Fibroblast of peridontal ligament (primary cell): ENCODE measurements around the gene SLFN12L.
A peak's percentile ranks its signal among the peaks of the same experiment; 100 is the strongest.
"Not testable (repeated sequence)": the region's sequence is repeated elsewhere in the genome, so short reads cannot be mapped to it uniquely, and the experiment has no call there.

Experiments used
- DNase-seq: peaks from one replicate; pipeline ENCODE4 v3.0.0-alpha.2; 2010; ENCODE audit errors: extremely low read depth

The SLFN12L gene

GRCh38 chr17:35537601-35538141 is at the start of gene SLFN12L:
SLFN12L (minus strand) TSS chr17:35537678; CDS start chr17:35522364, 15,314 bp downstream.
- no peak for DNase-seq

- DNase-seq, result peak; percentile 7
Measured at GRCh38 chr17:35586569-35587073, 49.1 kb upstream of the SLFN12L start.

GRCh38 chr17:35584061-35584460 is 46.6 kb upstream of the SLFN12L start:
- no peak for DNase-seq

GRCh38 chr17:35578929-35579432 is 41.5 kb upstream of the SLFN12L start:
- DNase-seq, result no peak

- DNase-seq, result peak; percentile 86
Measured at GRCh38 chr17:35578197-35578928, 40.9 kb upstream of the SLFN12L start, which contains the start of gene PEX12. PEX12 (minus strand) TSS chr17:35578571; CDS start chr17:35578021, 550 bp downstream.

- DNase-seq, result peak; percentile 33
Measured at GRCh38 chr17:35577830-35578196, 40.3 kb upstream of the SLFN12L start.

DNA sequence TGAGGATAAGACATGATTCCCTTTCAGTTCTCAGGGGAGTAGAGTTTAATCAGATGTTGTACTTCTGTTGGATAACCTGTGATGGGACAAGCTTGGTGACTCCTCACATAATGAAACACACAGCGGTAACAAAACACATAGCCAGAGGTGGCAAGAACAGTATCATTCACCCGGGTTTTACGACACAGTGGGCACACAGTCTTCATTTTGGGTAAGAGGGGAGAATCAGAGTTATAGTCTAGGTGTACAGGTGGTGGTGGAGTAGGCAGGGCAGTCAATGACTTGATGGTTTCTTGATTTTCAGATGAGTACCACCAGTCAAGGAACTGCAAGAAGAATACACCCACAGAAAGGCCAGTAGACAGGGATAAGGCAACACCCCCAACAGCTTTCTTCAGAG is 38.3 kb upstream of the SLFN12L start:
- DNase-seq, result no peak

DNA sequence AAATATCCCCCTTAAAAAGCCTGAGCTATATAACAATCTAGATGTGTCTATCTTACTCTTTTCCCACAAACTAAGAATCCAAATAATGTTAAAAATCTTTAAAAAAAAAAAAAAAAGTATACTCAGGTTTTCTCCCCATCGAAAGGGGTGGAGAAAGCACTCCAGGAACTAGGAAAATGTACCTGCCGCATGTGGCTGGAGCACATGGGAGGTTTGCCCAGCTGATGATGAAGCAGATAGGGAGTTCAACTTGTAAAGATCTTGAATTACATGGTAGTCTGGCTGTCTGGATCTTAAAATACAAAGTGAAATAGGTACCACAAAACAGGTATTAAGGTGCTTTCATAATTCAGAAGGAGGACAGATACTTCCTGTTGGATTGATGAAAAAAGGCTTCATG is 31.9 kb upstream of the SLFN12L start:
- no peak for DNase-seq

DNA sequence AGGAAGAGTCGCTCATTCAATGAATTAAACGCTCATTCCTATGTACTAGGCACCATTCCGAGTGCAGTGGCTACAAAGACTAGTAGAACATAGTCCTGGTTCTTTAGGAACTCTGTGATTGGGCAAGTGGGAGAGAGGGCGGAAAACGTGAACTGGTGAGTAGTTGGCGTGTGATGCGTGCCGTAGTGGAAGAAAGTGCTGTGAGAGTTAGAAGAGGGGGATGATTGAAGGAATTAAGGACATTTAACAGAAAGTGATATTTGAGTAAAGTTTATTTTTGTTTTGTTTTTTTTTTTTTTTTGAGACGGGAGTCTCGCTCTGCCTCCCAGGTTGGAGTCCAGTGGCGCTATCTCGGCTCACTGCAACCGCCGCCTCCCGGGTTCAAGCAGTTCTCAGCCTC is 31.1 kb upstream of the SLFN12L start:
- DNase-seq, result peak; percentile 44

DNA sequence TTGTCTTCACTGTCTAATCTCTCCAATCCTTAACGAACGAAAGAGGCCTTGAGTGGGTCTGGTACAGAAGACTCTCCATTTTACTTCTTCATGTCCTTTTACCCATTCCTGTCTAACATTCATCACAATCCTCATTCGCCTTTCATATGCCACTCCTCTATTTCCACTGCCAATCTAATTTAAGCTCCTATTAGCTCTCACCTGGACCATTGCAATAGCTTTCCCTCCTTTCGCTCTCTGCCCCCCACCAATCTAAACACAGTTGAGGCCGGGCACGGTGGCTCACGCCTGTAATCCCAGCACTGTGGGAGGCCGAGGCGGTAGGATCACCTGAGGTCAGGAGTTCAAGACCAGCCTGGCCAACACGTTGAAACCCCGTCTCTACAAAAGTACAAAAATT is 29.5 kb upstream of the SLFN12L start:
- no peak for DNase-seq

- DNase-seq, result not testable (repeated sequence)
Measured at GRCh38 chr17:35563181-35563580, 25.7 kb upstream of the SLFN12L start.

DNA sequence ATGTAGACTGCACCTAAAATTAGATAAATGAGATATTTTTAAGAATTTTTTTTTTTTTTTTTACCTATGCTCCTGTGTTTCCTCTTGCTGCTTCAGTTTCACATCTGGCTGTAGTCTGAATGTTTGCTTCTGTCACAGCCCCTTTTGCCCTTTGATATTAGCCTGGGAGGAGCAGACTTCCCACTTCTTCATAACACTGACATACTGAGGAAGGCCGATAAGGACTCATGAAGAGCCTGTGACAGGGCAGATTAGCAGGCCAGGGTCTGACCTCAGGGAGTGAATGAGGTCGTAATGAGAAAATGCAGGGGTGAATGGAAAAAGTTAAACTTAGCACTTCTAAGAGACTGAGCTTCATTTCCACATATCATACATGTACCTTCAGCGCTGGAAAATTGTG is 23.2 kb upstream of the SLFN12L start, which contains the start of gene SLFN14:
Gene SLFN14 (minus strand): TSS at position 117 of the 400 bp plus-strand sequence. CDS start 2,757 bp downstream, outside the sequence.
- no peak for DNase-seq

GRCh38 chr17:35559495-35560210 is 22.2 kb upstream of the SLFN12L start:
- no peak for DNase-seq

DNA sequence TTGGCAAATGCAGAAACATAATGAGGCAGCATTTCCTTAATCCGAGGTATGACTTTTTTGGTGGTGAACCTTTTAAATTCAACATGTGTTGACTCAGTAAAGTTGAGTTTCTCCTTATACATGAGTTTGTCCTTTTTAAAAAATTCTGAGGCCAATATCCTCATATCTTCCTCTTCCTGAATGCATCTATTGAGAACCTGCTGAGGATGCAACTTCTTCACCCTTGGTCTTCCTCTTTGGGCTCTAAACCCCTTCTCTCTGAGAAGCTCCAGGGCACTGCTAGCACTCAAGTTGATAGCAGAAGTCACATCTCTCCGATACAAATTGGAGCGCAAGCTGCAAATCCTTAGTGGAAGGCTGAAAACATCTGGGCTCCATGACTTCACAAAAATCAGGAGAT is 19.9 kb upstream of the SLFN12L start:
- no peak for DNase-seq

DNA sequence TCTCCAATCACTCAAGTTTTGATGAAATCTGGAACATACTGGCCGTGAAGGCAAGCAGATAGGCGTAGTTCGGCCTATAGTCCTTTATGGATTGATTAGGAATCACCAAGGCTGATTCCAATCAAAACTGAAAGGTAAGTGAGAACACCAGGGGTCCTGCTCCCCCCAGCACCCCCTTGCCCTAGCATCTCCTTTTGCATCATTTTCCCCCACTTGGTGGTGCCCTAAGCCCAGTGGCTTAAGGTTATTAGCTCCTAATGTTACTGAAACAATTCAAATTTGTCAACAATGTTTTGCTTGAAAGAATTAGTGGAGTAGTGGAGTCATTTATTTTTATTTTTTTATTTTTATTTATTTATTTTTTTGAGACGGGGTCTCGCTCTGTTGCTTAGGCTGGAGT is 18.2 kb upstream of the SLFN12L start:
- DNase-seq, result no peak

DNA sequence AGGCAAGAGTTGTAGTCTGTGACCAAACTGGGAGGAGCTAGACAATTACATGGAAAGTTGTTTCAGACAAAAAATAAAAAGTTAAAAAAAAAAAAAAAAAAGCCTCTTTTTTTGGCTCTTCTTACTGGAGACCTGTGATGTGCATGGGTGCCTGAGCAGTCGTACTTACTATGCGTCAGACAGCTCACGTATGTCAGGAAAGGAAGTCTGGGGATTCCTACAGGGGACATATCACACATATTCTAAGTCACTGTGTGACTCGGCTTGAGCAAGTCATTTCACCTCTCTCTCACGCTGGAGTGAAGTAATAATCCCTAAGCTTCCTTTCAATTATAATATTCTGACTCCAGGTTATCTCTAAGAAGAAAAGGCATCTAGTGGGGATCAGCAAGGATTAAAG is 17.2 kb upstream of the SLFN12L start:
- no peak for DNase-seq

GRCh38 chr17:35553310-35553709 is 15.8 kb upstream of the SLFN12L start:
- no peak for DNase-seq

DNA sequence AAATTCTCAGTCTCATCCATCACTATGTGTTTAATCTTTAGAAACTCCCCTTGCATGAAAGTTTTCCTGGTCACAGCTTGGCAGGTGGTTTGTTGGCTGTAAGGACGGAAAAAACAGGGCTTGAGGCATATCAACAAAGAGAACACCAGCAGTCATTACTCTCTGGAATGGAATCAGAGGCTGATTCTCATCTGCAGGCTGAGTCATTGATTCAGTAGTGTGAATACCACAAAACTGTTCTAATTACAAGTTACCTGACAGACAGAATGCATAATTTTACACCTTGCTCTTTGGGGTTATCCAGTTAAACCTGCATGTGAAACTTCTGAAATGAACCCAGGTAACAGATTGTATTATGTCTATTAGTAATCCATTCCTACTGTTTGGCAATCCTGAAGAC is 11.5 kb upstream of the SLFN12L start:
- no peak for DNase-seq

DNA sequence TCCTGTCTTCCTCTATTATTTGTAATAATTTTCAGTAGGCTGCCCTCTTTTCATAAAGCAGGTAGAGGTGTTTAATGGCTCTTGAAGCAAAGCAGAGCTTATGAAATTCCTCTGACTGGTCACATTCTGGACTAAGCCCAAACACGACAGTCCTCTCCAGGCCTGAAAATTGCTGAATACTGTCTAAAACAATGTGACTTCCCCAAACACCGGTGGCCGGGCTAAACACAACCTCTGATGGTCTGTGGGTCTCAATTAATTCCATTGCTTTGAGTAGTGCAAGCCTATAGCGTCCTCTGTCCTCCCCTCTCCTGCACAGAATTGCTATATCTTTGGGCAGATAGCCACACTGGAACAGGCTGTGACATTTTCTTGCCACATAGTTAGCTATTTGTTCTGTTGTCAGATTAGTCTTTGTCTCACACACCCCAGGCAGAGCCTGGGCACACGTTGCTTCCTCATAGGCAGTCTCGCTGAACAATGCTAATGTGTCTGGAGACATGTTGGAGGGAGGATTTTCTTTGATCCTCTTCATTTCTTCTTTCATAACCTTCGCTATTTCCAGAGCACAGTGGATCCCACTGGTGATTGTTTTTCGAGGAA is 10.8 kb upstream of the SLFN12L start:
- DNase-seq, result no peak

DNA sequence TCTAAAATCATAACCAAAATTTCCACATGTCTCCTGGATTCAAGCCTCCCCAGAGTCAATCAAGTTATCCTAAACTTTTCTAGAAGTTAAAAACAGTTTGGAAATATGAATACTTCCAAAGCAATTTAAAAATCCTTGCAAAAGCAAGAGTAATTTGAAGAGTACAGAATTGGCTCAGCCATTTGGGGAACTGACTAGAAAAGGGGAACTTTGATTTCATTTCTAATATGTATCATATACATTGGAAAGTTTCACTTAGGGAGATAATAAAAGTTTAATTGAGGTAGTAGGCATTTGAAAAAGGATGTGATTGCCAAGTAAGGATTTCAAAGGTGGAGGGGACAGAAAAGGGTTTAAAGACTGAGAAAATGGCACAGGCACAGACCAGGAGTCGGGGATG is 9.0 kb upstream of the SLFN12L start:
- DNase-seq, result no peak

DNA sequence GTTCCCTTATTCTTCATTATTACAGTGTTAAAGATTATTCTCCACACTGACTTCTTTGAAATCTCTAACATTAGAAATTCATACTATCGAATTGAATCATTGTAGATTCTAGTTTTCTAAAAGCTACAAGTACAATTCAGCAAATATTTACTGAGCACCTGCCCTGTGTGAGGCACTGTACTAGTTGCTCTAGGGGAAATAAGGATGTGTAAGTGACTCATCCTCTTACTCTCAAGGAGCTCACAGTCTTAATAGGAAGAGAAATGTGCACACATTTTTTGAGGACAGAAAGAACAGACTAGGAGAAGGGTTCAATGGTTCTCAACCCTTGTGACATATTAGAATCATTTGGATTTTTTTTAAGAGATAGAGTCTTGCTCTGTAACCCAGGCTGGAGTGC is 7.7 kb upstream of the SLFN12L start:
- no peak for DNase-seq

DNA sequence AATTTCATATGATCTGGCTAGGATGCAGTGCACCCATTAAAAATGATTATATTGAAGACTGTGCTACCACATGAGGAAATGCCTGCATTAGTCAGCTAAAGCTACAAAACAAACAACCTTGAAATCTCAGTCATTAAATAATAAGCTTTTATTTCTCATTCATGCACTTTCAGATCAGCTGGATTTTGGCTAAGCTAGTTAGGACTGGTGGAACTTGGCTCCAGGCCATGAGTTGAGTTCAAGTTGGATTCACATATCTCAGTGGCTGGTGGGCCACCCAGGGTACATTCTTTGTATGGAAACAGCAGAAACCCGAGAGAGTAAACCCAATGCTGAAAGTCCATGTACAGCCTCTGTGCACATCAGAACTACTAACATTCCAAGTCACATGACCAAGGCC is 6.4 kb upstream of the SLFN12L start:
- no peak for DNase-seq
